Measurements from ENCODE around the gene C1QTNF5.

C1QTNF5 gene

GRCh38 chr11:119377112-119377901 is 36.6 kb upstream of the C1QTNF5 start:
- H3K4me3 ChIP-seq (ENCODE audit: low read depth, low read length), result no peak overlapping the region
- no peak for DNase-seq (ENCODE audit: low read depth)
- TF ChIP-seq, protein P1, sequence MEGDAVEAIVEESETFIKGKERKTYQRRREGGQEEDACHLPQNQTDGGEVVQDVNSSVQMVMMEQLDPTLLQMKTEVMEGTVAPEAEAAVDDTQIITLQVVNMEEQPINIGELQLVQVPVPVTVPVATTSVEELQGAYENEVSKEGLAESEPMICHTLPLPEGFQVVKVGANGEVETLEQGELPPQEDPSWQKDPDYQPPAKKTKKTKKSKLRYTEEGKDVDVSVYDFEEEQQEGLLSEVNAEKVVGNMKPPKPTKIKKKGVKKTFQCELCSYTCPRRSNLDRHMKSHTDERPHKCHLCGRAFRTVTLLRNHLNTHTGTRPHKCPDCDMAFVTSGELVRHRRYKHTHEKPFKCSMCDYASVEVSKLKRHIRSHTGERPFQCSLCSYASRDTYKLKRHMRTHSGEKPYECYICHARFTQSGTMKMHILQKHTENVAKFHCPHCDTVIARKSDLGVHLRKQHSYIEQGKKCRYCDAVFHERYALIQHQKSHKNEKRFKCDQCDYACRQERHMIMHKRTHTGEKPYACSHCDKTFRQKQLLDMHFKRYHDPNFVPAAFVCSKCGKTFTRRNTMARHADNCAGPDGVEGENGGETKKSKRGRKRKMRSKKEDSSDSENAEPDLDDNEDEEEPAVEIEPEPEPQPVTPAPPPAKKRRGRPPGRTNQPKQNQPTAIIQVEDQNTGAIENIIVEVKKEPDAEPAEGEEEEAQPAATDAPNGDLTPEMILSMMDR (IDR thresholded peaks at IDR 0.05; ENCODE audit: insufficient read depth, low read depth, low read length, missing control alignments), result no peak

GRCh38 chr11:119376197-119376847 is 35.6 kb upstream of the C1QTNF5 start:
- H3K4me3 ChIP-seq (ENCODE audit: low read depth, low read length), result no peak overlapping the region
- TF ChIP-seq, protein P1 (IDR thresholded peaks at IDR 0.05; ENCODE audit: insufficient read depth, low read depth, low read length, missing control alignments), result no peak
- DNase-seq (ENCODE audit: low read depth), result no peak

DNA sequence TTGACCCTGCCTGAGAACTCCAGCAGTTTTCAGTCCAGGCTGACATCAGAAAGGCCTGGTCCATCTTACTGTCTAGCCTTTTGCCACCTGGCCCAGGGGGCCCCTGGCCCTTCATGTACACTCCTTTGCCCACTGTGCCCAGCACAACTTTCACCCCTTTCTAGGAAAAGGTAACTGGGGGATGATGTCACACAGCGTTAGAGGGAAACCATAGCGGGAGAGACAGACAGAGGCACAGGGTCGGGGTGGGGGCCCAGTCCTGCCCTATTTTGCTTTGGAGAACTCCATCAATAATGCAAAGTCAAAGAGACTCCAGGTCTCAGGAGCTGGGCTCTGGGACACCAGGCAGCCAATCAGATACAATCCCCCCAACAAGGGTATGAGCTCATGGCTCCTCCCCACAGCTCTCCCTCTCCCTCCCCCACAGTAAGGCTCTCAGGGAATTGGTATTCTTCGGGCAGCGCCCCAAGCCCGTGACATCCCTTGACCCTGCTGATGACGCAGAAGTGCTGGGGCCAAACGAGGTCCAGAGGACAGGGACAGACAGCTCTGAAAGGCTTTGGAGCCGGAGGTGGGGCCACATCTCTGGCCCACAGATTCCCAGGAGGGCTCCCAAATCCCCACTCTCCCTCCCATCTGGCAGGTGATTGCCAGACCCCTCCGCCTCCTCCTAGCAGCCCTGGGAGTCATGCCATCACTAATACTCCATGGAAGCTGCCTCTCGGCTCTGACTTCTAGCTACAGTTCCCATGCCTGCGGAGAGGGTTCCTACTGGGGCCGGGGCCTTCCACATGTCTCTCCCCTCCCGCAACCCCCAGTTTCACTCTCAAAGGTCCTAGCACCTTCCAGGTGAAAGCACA is 34.9 kb upstream of the C1QTNF5 start:
- no peak overlapping the region for H3K4me3 ChIP-seq (ENCODE audit: low read depth, low read length)
- TF ChIP-seq, protein P1 (IDR thresholded peaks at IDR 0.05; ENCODE audit: insufficient read depth, low read depth, low read length, missing control alignments), result no peak
- DNase-seq (ENCODE audit: low read depth), result no peak

DNA sequence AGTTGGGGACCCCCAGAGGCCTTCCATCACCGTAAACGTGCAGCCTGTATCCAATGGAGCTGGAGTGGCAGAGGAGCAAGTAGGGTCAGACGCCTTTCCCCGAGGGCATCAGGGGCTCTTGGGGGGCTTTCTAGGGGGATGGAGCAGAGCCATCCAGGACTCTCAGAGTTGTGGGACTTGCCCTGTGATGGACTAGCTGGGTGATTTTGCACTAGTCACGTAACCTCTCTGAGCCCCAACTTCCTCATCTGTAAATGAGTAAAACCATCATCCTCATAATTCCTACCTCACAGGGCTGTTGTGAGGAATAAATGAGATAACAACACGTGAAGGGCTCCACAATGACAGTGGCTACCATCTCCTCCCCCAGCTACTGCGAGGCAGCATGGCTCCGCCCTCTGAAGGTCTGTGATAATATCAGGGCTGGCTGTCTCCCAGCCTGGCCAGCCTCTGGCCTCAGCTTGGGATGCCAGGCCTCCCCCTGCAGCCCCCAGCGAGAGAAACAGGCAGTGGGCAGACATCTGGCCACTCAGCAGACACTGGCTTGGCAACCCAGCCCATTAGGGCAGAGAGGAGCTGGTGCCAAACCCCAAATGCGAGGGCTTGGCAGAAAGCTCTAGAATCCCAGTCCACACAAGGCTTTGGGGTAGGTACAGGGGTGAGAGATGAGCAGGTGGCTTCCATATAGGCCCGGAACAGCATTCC is 34.1 kb upstream of the C1QTNF5 start:
- TF ChIP-seq, protein P1 (IDR thresholded peaks at IDR 0.05; ENCODE audit: insufficient read depth, low read depth, low read length, missing control alignments), result no peak
- no peak for DNase-seq (ENCODE audit: low read depth)

GRCh38 chr11:119373921-119374631 is 33.4 kb upstream of the C1QTNF5 start:
- peak; percentile 50 for DNase-seq (ENCODE audit: low read depth)
- no peak overlapping the region for H3K4me3 ChIP-seq (ENCODE audit: low read depth, low read length)
- TF ChIP-seq, protein P1 (IDR thresholded peaks at IDR 0.05; ENCODE audit: insufficient read depth, low read depth, low read length, missing control alignments), result peak; percentile 76

More for the DNA sequence above, 34.1 kb upstream of the C1QTNF5 start:
- no peak overlapping the region for H3K4me3 ChIP-seq (ENCODE audit: low read depth, low read length)

All from GM12865 (cell line).